HG03442 (cell line): ENCODE results near the gene TFDP1.

Source experiments
- ATAC-seq: cut with Tn5 transposase; IDR thresholded peaks from one replicate; pipeline ENCODE4 v1.9.1; 2021; ENCODE audit warnings: mild to moderate bottlenecking, moderate library complexity; ENCODE audit not compliant: unreplicated experiment

The TFDP1 gene

DNA sequence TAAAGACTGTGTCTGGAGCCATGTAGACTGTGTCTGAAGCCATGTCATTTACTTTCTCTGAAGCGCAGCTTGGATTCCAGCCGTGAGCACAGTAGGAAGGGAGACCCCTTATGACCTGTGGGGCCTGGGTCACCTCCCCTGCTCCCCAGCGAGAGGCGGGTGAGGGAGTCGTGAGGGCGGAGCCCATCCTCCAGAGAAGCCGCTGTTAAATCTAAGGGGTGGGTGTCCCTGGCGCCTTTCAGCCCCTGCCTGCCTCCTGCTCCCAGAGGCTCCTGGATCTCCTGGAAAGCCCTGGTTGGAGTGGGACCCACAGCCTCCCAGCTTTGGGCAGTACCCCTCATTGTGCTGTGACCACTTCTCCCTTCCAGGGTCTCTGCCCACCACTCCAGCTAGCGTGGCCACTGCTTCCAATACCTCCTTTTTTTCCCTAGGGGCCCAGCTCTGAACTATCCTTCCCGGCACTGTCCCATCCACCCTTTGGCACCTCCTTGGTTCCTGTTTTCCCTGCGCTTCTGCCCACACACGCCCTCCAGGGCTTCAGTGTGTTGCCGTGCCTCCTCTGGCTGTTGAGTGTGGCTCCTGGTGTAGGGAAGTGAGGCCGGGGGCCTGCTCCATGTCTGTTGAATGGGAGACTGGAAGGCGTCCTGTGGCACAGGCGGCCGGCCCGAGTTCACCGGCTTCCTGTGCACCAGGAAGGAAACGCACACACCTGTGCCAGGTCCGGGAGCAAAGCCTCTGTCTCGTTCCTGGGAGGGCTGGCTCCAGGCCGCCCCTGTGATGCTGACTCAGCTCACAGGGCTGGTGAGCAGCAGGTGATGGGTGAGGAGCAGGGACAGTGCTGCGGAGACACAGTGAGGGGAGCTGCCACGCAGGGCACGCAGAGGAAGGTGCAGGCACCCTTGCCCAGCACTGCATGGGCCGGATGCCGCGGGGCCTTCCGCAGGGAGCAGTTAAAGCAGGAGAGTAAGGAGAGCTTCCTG is 44.0 kb downstream of the TFDP1 start:
- ATAC-seq, result no peak

DNA sequence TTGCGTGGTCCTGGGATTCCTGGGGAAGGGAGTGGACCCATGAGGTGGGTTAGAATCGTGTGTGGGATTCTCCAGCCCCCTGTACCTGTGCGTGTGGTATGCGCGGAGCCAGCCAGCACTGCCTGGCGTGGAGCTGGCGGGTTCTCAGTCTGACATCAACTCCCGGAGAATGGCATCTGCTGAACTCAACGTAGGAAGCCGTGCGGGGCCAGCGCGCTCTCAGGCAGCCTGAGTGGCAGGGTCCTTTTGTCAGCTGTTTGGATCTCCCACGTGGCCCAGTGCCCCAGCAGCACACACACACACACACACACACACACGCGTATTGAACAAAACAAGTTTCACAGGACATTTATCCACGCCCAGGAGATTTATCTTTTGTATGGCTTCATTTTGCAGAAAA is 45.3 kb downstream of the TFDP1 start:
- ATAC-seq, result no peak

DNA sequence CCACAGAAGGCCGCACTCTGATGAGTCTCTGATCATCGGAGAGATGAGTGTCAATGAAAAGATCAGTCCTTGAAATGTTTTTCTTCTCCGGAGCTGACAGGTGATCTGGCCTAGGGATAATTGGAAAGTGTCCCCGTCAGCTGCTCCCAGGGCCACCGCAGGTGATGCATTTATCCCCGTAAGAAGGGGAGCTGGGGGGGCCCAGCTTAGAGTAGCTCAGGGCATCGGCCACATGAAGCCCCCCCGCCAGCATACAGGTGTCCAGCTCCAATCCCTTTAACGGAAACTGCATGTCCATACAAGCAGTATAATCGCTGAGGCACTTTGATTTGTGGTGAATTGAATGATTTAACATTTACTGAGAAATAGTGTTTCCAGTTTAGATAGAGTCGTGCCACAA is 45.7 kb downstream of the TFDP1 start:
- ATAC-seq, result no peak

GRCh38 chr13:113630804-113631203 is 46.3 kb downstream of the TFDP1 start:
- no peak for ATAC-seq

DNA sequence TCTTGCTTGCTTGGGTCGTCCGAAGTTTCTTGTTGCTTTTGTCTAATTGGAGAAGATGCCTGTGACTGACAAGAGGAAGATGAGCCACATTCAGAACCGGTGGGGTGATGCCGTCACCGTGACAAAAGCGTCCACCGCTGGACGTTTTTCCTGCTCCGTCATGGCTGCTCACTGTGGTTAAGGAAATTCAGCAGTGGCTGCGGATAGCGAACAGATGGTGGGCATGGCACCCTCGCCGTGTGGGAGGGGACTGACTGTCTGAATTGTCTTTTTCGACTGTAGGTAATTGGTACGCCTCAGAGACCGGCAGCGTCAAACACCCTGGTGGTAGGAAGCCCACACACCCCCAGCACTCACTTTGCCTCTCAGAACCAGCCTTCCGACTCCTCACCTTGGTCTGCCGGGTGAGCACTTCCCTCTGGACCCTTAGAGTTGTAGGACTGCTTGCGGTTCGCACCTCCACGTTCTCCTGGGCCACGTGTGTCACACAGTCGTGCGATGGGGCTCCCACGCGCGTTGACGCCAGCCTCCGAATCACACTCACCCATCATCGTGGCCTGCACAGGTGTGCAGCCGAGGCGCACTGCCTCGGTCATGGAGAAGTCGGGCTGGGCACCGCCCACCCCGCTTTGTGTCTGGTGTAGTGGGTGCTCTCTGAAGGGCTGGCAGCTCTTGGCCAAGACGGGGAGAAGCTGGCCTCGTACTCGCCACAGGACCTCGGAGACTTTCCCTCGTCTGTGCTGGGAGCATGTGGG is 47.0 kb downstream of the TFDP1 start:
- no peak for ATAC-seq

DNA sequence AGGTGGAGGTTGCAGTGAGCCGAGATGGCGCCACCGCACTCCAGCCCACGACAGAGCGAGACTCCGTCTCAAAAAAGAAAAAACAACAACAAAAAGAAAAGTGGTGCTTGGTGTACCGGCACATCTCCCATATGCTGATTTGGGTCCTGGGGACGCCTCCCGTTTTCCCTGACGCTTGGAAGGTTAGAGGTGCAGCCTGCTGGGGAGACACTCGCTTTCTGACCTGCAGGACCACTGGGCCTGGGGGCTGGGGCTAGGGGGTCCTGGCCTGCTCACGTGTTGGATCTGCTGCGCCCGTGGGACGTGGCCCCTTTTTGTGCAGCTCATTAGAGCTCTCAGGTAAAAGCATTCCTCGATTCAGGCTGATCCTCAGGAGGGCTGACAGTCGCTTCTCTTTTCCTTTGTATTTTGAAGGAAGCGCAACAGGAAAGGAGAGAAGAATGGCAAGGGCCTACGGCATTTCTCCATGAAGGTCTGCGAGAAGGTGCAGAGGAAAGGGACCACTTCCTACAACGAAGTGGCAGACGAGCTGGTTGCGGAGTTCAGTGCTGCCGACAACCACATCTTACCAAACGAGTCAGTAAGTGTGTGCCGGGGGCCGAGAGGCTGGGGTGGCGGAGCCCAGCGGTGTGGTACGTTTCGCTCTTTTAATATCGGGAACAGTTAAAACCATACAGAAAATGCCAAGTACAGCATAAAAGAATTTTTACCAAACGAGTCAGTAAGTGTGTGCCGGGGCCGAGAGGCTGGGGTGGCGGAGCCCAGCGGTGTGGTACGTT is 48.3 kb downstream of the TFDP1 start:
- ATAC-seq, result no peak

GRCh38 chr13:113633485-113633873 is 48.9 kb downstream of the TFDP1 start:
- no peak for ATAC-seq

- no peak for ATAC-seq
Observed at GRCh38 chr13:113634279-113635047, 49.9 kb downstream of the TFDP1 start.

DNA sequence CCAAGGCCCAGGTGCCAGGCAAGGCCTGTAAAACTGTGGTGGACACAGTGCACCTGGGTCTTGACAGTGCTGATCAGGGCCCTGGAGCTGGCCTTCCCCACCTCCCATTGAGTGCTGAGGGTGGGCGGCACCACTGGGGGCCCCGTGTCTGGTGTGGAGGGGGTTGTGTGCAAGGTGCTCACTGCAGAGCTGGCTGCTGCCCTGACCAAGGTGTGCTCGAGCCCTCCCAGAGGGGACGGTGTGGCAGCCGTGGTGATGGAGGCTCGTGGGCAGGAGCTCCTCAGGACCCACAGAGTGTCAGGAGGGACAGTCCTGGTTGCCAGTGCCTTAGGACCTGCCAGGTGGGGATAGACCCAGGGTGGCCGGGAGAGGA is 50.5 kb downstream of the TFDP1 start:
- ATAC-seq, result no peak

DNA sequence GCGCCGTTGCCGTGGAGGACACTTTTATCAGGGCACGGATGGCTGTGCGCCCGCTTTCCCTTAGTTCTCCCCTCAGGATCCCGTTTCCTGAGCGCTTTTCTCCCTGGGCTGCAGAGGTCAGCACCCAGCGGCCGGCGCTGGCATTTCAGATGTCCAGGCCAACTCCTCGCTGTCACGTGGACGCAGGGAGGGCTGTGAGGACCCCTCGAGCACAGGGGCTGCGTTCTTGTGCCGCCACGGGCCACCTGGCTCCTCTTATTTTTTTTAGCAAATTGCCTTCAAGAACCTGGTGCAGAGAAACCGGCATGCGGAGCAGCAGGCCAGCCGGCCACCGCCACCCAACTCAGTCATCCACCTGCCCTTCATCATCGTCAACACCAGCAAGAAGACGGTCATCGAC is 51.2 kb downstream of the TFDP1 start:
- no peak for ATAC-seq

DNA sequence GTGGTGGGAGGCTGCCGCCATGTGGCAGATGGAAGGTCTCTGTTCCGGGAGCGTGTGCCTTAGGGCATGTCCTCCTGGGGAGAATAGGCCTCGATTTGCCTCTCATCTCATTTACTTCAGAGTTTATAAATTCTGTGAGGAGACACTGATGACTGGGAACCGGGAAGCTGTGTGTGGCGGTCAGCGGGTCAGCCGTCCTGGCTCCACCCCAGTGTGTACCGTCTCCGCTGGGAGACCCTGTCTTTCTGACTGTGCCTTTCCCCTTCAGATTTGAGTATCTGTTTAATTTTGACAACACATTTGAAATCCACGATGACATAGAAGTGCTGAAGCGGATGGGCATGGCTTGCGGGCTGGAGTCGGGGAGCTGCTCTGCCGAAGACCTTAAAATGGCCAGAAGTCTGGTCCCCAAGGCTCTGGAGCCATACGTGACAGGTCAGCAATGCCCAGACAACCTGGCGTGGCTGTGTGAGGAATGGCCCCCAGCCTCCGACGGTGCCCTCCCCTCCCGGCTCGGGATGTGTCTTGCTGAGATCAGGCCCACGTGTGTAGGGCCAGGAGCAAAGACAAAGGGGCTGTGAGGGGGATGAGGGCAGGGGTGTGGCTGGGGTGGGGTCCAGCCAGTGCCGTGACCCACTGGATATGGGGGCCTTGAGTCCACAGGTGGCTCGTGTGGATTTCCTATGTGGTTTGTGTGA is 51.9 kb downstream of the TFDP1 start:
- ATAC-seq, result no peak

DNA sequence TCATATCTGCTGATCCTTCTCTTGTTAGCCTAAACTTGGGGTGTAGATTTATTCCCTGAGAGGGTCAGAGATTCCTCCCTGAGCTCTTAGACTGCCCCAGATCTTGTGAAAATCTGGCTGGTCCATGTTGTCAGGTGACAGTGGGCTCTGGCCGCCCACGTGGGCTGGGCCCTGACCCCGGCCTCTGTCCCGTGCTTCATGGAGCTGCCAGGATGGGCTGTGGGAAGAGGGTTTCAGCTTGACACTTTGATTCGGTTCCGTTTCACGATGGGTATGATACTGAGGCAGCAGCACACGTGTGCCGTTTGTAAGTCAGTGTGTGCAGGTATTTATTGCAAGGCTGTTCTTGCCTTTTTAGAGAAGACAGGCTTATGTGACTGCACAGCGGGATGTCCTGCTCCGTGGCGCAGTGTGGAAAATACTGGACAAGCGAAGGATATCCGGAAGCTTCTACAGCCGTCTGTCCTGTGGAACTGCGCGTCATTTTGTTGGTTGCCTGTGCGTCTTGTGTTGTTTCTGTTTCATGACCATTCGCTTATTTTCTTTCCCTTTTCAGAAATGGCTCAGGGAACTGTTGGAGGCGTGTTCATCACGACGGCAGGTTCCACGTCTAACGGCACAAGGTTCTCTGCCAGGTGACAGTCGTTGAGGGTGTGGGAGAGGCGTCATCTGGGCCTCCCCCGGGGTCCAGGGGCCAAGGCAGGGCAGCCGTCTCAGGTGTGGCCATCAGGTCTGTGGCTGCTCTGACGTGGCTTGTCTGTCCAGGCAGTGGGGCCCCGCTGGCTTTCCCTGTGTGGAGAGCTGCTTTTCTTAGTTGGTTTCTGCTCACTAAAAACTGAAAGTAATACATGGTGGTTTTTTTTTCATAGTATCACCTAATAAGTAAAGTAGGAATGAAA is 53.0 kb downstream of the TFDP1 start:
- no peak for ATAC-seq

- ATAC-seq, result no peak
Observed at GRCh38 chr13:113638173-113638746, 53.7 kb downstream of the TFDP1 start.

DNA sequence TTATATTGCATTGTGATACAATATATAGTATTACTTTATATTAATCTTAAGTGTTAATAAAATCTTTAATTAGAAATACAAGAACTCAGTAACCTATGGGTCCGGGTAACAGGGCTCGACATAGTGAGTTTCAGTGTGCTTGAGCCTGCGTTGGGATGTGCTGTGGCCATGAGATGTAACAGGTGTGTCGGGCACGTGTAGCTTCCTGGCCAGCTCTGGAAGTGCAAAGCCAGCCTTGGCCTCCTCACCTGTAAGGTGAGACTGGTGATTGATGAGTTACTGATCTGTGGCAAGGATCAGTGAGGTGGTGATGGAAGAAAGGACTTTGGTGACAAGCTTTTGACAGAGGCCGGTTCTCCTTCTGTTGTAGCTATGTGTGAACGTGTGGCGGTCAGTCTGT is 54.3 kb downstream of the TFDP1 start:
- ATAC-seq, result no peak

GRCh38 chr13:113639616-113640262 is 55.2 kb downstream of the TFDP1 start:
- ATAC-seq, result no peak

DNA sequence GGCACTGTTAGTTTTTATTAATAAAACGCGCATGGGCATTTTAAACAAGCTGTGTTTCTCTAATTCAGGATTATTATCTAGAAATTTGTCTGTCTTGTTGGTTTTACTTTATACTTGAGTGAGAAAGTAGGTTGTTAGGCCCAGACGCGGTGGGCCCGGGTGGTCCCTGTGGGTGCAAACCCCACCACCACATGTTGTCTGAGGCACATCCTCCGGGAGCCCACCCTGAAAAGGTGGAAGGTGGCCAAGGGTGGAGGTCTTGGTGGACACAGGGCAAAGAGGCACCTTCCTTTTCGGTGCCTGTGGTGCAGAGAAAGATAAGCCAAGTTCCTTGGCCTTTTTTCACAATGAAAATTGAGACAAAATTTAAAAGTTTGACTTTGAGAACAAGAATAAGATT is 56.9 kb downstream of the TFDP1 start:
- ATAC-seq, result no peak

GRCh38 chr13:113642563-113642962 is 58.0 kb downstream of the TFDP1 start:
- ATAC-seq, result no peak

- no peak for ATAC-seq
Observed at GRCh38 chr13:113643593-113643992, 59.0 kb downstream of the TFDP1 start.
